NCI-H1694 (cell line): ENCODE data around the gene ARSB.

Experiments used
- DNase-seq: peaks from one replicate; lab custom pipeline; 2025; lab: John Stamatoyannopoulos, UW

ARSB gene

GRCh38 chr5:78985116-78985724 lies at the start of gene ARSB:
ARSB (minus strand) TSS chr5:78985310; CDS start chr5:78985248, 62 bp downstream.
- peak; percentile 22 for DNase-seq

DNA sequence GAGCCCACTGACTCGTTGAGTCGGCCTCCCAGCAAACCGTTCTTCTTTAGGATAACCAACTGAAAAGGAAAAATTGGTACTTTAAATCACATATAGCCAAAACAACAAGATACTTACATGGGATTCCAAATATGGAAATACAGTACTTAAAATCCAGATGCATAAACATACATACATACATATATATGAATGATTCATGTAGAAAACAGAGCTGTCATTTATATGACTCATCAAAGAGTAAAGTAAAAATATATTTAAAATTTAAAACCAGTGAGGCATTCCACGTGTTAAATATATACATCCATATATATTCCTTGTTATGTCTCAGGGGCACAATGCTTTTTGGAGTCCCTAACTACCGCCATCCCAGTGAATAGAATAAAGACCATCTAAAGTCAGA lies 47.7 kb upstream of the ARSB start:
- no peak for DNase-seq

- no peak for DNase-seq
Observed at GRCh38 chr5:79032031-79032695, 47.1 kb upstream of the ARSB start.

GRCh38 chr5:79031485-79031867 lies 46.4 kb upstream of the ARSB start:
- no peak for DNase-seq

DNA sequence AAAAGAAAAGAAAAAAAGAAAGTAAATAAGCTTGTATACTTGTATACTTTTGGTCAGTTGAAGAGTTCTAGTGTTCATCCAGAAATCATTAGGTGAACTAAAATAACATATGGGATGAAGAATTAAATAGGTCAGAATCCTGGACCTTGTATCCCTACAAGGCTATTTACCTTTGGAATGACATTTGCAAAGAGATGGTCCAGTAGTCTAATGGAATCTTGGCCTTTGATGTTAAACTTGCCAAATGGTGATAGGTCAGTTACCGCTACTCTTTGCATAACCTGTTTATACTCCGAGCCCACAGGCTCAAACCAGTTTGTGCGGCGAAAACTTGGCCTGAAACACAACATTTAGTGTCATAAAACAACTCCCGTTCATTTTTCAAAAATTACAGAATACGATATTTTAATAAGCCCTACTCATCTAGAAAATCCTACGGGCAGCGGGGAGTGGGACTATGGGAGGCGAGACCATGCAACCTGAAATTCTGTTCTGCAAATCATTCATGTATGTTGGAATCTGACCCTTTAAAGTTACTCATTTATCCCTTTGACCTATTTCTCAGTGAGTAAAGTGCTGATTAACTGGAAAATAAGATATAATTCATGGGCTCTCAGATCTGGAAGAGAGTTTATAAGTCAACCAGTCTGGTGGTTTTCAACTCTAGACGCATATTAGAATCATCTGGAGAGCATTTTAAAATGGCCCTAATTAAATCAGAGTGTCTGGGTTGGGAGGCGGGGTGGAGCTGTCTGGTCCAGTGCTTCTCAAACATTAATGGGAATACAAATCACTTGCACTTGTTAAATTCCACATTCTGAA lies 45.8 kb upstream of the ARSB start:
- no peak for DNase-seq

DNA sequence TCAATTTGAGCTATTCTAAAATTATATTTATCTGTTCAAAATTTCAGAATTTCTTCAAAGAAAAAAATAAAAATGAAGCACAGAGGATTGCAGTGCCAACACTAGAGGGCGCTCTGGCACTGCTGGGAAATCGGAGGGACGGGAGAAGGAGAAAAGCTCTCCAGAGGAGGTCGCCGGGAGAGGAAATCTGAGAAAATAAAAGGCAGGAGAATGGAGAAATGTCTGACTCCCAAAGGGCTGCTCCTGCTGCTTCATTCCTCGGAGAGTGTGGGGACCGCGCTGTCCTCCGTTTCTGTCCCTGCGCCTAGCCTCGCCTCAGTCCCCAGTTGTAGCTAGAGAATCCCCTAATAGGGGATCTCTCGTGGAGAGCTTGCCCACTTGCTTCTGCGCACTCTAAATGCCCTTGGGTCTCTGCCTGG lies 40.0 kb upstream of the ARSB start:
- DNase-seq, result peak; percentile 39

DNA sequence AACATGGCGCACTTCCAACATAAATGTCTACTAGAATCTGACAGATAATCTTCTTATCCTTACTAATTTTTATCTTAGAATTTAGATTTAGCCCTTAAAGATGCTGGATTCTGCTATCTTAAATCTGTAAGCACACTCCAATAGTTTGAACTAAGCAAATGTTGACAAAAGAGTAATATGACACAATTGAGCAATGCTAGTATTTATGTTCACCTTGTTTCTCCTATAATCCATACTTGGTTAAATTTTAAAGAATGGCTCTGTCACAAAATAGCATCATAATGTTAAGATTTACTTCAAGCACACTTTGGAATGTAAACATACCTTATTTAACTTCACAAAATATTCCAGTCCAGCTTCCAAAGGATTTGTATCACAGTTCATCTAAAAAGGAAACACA lies 38.8 kb upstream of the ARSB start:
- DNase-seq, result no peak

GRCh38 chr5:79023348-79023747 lies 38.2 kb upstream of the ARSB start:
- peak; percentile 55 for DNase-seq

DNA sequence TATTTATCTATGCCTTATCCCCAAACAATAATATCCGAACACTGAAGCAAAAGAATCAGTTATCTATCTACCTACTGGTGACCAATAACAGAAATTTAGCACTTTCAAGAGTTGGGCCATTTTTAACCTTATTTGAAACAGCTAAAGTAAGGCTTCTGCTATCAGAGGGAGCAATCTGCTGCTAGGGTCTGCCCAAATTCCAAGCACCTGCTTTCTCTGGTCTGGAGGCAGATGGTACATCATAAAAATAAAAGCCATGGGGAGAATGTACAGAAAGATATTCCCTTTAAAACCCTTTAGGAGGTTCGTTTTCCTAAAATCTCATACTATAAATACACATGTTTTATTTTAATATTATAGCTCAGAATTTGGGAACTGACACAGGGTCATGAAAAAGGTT lies 37.7 kb upstream of the ARSB start:
- peak; percentile 15 for DNase-seq

- DNase-seq, result no peak
Observed at GRCh38 chr5:79021753-79022152, 36.6 kb upstream of the ARSB start.

DNA sequence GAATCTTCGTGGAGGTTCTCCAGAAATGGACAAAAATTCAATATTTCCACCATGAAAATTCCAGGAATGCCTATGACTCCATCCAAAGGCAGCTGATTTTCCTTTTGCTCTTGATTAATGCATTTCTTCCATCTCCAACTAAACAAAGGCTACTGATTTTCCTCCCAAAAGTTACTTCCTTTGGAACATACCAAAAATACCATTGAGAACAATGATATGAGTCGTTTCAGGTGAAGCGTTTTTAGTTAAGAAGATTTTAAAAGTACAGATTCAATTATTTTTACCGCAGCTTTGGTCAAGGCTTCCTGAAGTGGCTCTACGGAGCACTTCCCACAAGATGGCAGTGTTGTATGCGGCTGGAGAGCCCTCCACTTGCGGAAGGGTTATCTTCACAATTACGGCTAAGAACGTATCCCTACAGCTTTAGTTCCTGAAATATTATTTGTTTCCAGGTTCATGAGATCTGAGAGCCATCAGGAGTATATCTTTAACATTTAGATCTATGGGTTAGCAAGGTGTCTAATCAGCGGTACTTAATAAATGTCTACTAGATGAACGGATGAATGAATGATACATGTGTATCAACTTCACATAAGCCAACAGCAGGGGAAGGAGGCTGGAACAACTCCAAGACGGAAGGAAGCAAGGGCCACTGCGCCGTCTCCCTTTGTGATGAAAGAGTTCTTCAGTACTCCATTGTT lies 35.9 kb upstream of the ARSB start:
- DNase-seq, result peak; percentile 35

DNA sequence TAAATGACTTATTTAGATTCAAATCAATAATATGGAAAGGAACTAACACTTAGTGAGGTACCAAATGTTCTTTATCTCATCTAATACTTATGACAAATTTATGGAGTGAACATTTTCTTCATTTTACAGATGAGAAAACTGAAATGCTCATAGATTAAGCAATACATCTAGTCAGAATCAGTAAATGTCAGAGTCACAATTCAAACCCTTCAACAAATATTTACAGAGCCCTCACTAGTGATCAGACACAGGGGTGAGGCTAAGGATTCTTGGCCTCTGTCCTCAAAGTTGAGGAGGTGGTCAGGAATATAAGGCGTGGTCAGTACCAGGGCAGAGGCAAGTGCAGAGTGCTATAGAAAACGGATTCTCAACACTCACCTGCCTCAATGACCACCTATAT lies 29.5 kb upstream of the ARSB start:
- no peak for DNase-seq

DNA sequence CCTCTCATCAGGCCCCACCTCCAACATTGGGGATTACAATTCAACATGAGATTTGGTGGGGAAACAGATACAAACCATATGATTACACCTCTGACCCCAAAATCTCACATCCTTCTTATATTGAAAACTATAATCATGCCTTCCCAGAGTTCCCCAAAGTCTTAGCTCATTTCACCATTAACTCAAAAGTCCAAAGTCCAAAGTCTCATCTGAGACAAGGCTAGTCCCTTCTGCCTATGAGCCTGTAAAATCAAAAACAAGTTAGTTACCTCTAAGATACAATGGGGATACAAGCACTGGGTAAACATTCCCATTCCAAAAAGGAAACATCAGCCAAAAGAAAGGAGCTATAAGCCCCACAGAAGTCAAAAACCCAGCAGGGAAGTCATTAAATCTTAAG lies 26.8 kb upstream of the ARSB start:
- DNase-seq, result no peak

GRCh38 chr5:79011219-79011836 lies 26.2 kb upstream of the ARSB start:
- DNase-seq, result no peak

DNA sequence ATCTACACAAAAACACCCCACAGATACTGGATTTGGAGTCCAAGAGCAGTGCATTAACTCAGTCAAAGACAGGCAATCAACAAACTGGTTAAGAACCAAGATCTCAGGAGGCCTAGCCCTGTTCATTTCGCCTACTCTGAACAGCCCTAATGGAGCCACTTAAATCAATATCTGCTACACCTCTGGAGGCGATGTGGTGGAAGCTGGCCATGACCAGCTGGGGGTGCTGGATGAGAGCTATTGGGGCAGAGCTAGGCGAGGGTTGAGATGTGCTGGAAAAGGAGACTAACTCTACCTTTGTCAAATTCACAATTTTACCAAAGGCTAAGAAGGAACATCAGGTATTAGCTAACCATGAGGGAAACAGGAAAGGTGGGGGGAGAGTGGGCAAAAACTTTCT lies 23.3 kb upstream of the ARSB start:
- DNase-seq, result no peak

DNA sequence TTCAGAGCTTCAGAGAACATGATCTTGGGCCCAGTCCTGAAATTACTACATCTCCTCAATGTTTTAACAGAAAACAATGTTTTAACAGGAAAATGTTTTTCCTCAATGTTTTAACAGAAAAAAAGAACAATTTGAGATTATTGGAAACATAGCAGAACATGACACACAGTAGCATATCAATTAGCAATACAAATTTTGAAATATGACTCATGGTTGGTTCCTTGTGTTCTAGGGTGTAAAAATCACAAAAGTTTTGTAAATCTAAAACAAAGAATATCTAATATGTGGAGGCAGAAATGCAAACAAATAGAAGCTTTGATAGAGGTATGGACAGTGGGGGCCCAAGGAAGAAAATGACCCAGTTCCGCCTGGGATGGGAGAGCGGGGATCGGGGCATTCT lies 22.8 kb upstream of the ARSB start:
- no peak for DNase-seq

DNA sequence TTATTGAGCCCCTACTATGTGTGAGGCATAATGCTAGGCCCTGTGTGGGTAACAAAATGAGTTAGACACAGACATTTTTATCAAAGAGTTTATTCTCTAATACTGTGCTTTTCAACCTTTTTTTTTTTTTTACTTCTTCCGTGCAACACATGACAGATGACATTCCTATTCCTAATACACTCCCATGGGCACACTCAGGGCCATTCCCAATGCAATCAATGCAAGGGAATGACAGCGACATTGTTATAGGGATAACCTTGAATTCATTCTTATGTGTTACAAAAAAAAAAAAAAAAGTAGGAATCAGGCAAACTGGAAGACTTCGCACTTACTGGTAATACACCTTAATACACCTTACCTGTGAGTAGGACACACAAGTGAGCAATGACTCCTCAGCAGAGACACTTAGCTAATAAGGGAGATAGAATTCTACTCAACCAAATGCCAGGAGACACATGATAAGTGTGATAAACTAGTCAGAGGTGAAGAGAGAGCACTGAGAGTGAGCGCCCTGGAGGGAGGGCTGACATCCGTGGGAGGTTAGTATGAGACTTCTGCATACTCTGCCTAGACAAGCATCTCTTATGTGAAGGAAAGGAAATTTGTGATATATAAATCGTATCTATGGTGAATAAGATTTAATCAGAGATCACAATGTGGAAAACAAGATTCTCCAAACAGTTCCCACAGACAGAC lies 21.0 kb upstream of the ARSB start:
- no peak for DNase-seq

- DNase-seq, result no peak
Observed at GRCh38 chr5:79005151-79005550, 20.0 kb upstream of the ARSB start.

DNA sequence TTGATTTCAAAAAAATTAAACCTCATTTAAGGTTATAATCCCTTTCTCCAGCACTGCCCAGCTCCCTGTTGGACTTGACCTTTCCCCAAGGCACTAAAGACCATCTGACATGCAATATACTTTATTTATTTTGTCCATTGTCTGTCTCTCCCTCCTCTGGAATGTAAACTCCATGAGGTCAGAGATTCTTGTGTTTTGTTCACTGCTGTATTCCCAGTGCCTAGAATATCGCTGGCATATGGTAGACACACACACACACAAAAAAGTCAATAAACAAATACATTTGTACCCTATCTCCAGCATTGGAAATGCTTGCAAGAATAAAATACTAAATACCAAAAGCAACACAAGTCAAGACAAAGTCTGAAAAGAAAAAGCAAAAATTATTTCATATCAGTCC lies 17.3 kb upstream of the ARSB start:
- no peak for DNase-seq

GRCh38 chr5:79001471-79001870 lies 16.4 kb upstream of the ARSB start:
- no peak for DNase-seq

DNA sequence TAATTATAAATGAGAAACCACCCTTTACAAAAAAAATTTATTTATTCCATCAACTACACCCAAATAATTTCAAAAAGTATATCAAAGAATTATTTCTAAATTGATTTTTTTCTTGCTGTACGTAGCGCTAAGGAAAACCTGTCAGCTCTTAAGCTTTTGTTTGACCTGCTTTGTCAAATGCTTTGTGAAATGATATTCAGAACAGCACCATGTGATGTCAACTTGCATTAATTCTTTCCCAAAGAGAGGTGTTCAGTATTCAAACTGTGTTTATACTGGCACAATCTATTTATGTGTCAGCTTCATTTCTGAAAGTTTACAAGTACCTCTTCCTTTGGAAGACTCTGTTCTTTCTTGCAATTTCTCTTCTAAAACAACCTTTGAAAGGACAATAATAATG lies 12.0 kb upstream of the ARSB start:
- no peak for DNase-seq
